Activated CD8-positive, alpha-beta memory T cell treated with anti-CD3 and anti-CD28 coated beads, Interleukin-2, amount 50 U/mL, for 24 hours (primary cell): Measurements from ENCODE around the gene WSCD2.

ENCODE experiments used
- DNase-seq: peaks from one replicate; pipeline ENCODE4 v3.0.0-alpha.2; 2020; ENCODE audit errors: extremely low read depth

The WSCD2 gene

GRCh38 chr12:108128221-108129016 is 669 bp upstream of the WSCD2 start:
- DNase-seq, result no peak

GRCh38 chr12:108131035-108131434 is 1.9 kb downstream of the WSCD2 start:
- no peak for DNase-seq

- DNase-seq, result no peak
These were observed 2.6 kb downstream of the WSCD2 start for GRCh38 chr12:108131657-108132126.

GRCh38 chr12:108133482-108133881 is 4.4 kb downstream of the WSCD2 start:
- DNase-seq, result no peak

GRCh38 chr12:108134744-108135143 is 5.7 kb downstream of the WSCD2 start:
- no peak for DNase-seq

GRCh38 chr12:108135627-108136026 is 6.5 kb downstream of the WSCD2 start:
- no peak for DNase-seq

- DNase-seq, result no peak
These were observed 7.6 kb downstream of the WSCD2 start for GRCh38 chr12:108136697-108137096.

GRCh38 chr12:108139454-108139853 is 10.4 kb downstream of the WSCD2 start:
- no peak for DNase-seq

GRCh38 chr12:108140501-108140900 is 11.4 kb downstream of the WSCD2 start:
- no peak for DNase-seq

- no peak for DNase-seq
These were observed 12.6 kb downstream of the WSCD2 start for GRCh38 chr12:108141600-108142130.

- DNase-seq, result no peak
These were observed 14.1 kb downstream of the WSCD2 start for GRCh38 chr12:108143144-108143543.

GRCh38 chr12:108144080-108144479 is 15.0 kb downstream of the WSCD2 start:
- no peak for DNase-seq

GRCh38 chr12:108145011-108145410 is 15.9 kb downstream of the WSCD2 start:
- DNase-seq, result no peak

- DNase-seq, result no peak
These were observed 17.2 kb downstream of the WSCD2 start for GRCh38 chr12:108146035-108146893.

GRCh38 chr12:108147279-108147678 is 18.2 kb downstream of the WSCD2 start:
- no peak for DNase-seq

GRCh38 chr12:108148521-108149074 is 19.5 kb downstream of the WSCD2 start:
- no peak for DNase-seq

- no peak for DNase-seq
These were observed 21.3 kb downstream of the WSCD2 start for GRCh38 chr12:108150436-108150835.

GRCh38 chr12:108151533-108152169 is 22.6 kb downstream of the WSCD2 start:
- DNase-seq, result no peak

- no peak for DNase-seq
These were observed 23.1 kb downstream of the WSCD2 start for GRCh38 chr12:108152170-108152538.

- DNase-seq, result no peak
These were observed 27.6 kb downstream of the WSCD2 start for GRCh38 chr12:108156717-108157116.

GRCh38 chr12:108157870-108158459 is 28.9 kb downstream of the WSCD2 start:
- no peak for DNase-seq
